Adrenal gland (tissue), 12 donors: ENCODE data around the gene SOX13. TPM values are rescaled to one million over a fixed set of nuclear protein-coding genes. Genes with fewer than 3 reads are reported as not detected.

Source experiments
- DNase-seq, 7 donors: peaks; one replicate each; pipeline ENCODE4 v3.0.0-alpha.2; 2019 to 2020
- H3K27ac ChIP-seq, 5 donors: fragments of 200-600 bp; sonication (generic) in 4 of 5; 1 replicate in 3 of 5; 2 replicates in 2 of 5; pipeline versions ENCODE4 v1.5.1 to v1.8.0; 2016 to 2020; ENCODE audit warnings: mild to moderate bottlenecking in 1 of 5
- H3K27me3 ChIP-seq: fragments of 200-600 bp; 2 replicates; pipeline ENCODE4 v1.8.0; 2021
- H3K36me3 ChIP-seq, 2 donors: fragments of 200-600 bp; replicated peaks in 1 of 2; 1 replicate in 1 of 2; 2 replicates in 1 of 2; pipeline versions ENCODE4 v1.5.1 to v1.8.0; 2018 to 2022
- H3K4me1 ChIP-seq, 2 donors: fragments of 200-600 bp; replicated peaks in 1 of 2; 1 replicate in 1 of 2; 2 replicates in 1 of 2; pipeline versions ENCODE4 v1.5.1 to v1.8.0; 2018 to 2021
- H3K4me3 ChIP-seq, 4 donors: fragments of 200-600 bp; sonication (generic) in 3 of 4; one replicate each; pipeline ENCODE4 v1.5.1; 2016 to 2018
- H3K9me3 ChIP-seq, 3 donors: fragments of 200-600 bp; sonication (generic) in 1 of 3; replicated peaks in 1 of 3; 1 replicate in 2 of 3; 2 replicates in 1 of 3; pipeline versions ENCODE4 v1.5.1 to v1.8.0; 2016 to 2021
- POLR2A ChIP-seq, 2 donors: fragments of 450-650 bp; IDR thresholded peaks; one replicate each; pipeline ENCODE4 v1.6.1; 2017; ENCODE audit warnings: antibody characterized with exemption in 2 of 2, mild to moderate bottlenecking in 2 of 2, moderate library complexity in 1 of 2
- WGBS, 4 donors: extraction: QIAGEN DNeasy Blood & Tissue Kit in 2 of 4; methylation state at CpG; one replicate each; pipeline versions ENCODE4 v1.1.5 to v1.1.7; 2013 to 2017; 5-methylcytosine and 5-hydroxymethylcytosine counted together
- intact Hi-C, 2 donors: fragments of 100-400 bp; cut with DNase I; formaldehyde crosslinking; loops; one replicate each; pipeline versions ENCODE4 v1.14.1 to v1.15.0; 2022 to 2023
- polyA plus RNA-seq, 3 donors: library from polyadenylated mRNA; stranded (reverse); fragments of 200-250 nt in 2 of 3; fragments of 350-450 nt in 1 of 3; fragmentation: Illumina TruSeq in 1 of 3; extraction: RNeasy Lipid Tissue Mini Kit (QIAGEN cat#74804) in 1 of 3; gene quantifications; one replicate each; pipeline ENCODE4 v1.2.3, GENCODE V29; 2013 to 2014
- total RNA-seq, 9 donors: library from RNA; depleted of rRNA in 4 of 9; stranded (reverse); fragments of >200 nt in 4 of 9; fragments of 120-200 nt in 1 of 9; fragmentation: NEBNext Ultra II Directional in 1 of 9; extraction: Animal tissue kit (Norgen Biotek cat#: 25700) in 1 of 9; gene quantifications; one replicate each; pipeline versions ENCODE4 v1.1.0 to v1.2.4, GENCODE V29; 2013 to 2023
- TF ChIP-seq, protein P1 (sequence below), 6 experiments: fragments of 450-650 bp in 4 of 6; fragments of 200-600 bp in 2 of 6; sonication (generic) in 1 of 6; IDR thresholded peaks; 1 replicate in 5 of 6; 2 replicates in 1 of 6; pipeline versions ENCODE4 v1.5.1 to v1.8.0; 2016 to 2021; ENCODE audit warnings: antibody characterized with exemption in 6 of 6, mild to moderate bottlenecking in 2 of 6, moderate library complexity in 1 of 6
- donor health status: healthy with polysubstance abuse.
- donor health status: Bipolar disorder and iron deficiency.
- donor health status: DM: yes; HTN: yes; CAD: no.
- donor health status: DM: no; HTN: no; CAD: no.
- donor health status: DM: no; HTN: no; CAD: no.
- donor health status: DM: yes; HTN: yes; CAD: no.

Gene SOX13
- total and polyA plus RNA-seq, 12 donors, result 4.2 to 44.5 (median 25.6) TPM

DNA sequence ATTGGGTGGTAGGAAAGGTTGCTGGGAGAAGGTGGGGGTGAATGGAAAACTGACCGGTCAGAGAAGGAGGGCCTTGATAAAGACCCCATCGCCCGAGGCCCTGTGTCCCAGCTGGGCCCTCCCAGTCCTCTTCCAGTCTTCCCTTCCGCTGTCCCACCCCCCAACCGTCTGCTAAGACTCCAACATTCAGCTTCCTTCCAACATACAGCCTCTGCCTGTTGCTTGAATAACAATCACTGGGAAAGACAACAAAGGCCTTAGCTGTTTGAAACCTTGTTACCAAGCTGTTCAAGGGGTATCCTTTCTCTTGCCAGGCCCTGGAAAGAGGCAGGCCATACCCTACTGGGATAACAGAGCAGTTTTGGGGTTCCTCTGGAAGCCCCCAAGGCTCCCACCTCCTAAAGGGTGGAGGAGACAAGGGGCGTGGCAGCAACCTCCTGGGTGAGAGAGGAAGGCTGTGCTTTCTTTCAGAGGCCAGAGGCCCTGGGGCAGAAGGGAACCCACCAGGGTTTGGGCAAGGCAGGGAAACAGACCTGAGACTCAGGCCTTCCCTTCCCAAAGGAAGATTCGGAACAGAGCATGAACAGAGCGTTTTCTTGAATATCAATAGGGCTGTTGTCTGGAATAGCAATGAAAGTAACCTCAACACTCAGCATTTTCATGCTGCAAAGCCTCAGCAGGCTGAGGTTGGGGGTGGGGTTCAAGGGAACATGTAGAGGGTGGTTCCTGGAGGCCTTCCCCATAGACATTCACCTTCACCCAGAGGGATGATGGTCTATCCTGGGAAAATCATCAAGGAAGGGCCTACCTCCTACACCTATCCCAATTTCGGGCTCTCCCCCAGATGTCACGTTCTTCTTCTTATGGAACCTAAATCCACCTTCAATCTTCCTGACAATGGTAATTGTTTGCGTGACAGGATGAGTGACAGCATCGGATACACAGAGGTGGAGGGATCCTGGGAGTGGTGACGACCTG lies 74.8 kb downstream of the SOX13 start:
- 80 to 84% (median 82%) methylated on average over 13 of the region's 13 CpGs for WGBS, 4 donors
- H3K27ac ChIP-seq, result no peak overlapping the region
- H3K4me1 ChIP-seq, result peaks cover 6 to 27% of the 10 kb centered on the region in 2 donors
- intact Hi-C loops, result no loop called here
- H3K9me3 ChIP-seq, result no peaks in the 10 kb centered on the region
- no peaks in the 10 kb centered on the region for H3K27me3 ChIP-seq
- no peaks in the 10 kb centered on the region for H3K36me3 ChIP-seq
- H3K4me3 ChIP-seq, result no peak overlapping the region
- TF ChIP-seq POLR2A (IDR thresholded peaks at IDR 0.05), result no peak
- TF ChIP-seq, protein P1, sequence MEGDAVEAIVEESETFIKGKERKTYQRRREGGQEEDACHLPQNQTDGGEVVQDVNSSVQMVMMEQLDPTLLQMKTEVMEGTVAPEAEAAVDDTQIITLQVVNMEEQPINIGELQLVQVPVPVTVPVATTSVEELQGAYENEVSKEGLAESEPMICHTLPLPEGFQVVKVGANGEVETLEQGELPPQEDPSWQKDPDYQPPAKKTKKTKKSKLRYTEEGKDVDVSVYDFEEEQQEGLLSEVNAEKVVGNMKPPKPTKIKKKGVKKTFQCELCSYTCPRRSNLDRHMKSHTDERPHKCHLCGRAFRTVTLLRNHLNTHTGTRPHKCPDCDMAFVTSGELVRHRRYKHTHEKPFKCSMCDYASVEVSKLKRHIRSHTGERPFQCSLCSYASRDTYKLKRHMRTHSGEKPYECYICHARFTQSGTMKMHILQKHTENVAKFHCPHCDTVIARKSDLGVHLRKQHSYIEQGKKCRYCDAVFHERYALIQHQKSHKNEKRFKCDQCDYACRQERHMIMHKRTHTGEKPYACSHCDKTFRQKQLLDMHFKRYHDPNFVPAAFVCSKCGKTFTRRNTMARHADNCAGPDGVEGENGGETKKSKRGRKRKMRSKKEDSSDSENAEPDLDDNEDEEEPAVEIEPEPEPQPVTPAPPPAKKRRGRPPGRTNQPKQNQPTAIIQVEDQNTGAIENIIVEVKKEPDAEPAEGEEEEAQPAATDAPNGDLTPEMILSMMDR (IDR thresholded peaks at IDR 0.05), result no peak
- no peak for DNase-seq

DNA sequence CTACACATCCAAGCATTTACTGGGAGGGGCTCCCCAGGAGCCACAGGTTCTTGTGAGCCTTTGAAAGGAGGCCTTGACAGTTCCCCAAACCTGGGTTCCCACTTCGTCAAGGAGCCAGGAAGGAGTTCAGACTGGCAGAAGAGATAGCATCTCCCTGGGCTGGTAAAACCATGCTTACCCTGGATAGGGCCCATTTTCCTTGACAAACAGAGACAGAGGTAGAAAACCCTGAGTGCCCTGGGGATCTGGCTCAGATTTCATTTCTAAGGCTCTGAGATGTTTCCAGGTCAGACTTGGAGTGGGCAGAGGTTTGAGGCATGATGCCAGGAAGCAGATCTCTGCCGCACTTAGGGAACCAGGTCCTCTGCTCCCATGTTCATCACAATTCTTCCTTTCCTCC lies 76.2 kb downstream of the SOX13 start:
- H3K27me3 ChIP-seq, result no peaks in the 10 kb centered on the region
- no peak for DNase-seq
- H3K27ac ChIP-seq, result no peak overlapping the region
- no peak overlapping the region for H3K4me3 ChIP-seq
- TF ChIP-seq POLR2A (IDR thresholded peaks at IDR 0.05), result no peak
- TF ChIP-seq, protein P1 (IDR thresholded peaks at IDR 0.05), result no peak
- peaks cover 6 to 18% of the 10 kb centered on the region in 2 donors for H3K4me1 ChIP-seq
- no peaks in the 10 kb centered on the region for H3K36me3 ChIP-seq
- 65 to 80% (median 77%) methylated on average over 2 of the region's 2 CpGs for WGBS, 4 donors
- no peaks in the 10 kb centered on the region for H3K9me3 ChIP-seq
- intact Hi-C loops, result no loop called here

DNA sequence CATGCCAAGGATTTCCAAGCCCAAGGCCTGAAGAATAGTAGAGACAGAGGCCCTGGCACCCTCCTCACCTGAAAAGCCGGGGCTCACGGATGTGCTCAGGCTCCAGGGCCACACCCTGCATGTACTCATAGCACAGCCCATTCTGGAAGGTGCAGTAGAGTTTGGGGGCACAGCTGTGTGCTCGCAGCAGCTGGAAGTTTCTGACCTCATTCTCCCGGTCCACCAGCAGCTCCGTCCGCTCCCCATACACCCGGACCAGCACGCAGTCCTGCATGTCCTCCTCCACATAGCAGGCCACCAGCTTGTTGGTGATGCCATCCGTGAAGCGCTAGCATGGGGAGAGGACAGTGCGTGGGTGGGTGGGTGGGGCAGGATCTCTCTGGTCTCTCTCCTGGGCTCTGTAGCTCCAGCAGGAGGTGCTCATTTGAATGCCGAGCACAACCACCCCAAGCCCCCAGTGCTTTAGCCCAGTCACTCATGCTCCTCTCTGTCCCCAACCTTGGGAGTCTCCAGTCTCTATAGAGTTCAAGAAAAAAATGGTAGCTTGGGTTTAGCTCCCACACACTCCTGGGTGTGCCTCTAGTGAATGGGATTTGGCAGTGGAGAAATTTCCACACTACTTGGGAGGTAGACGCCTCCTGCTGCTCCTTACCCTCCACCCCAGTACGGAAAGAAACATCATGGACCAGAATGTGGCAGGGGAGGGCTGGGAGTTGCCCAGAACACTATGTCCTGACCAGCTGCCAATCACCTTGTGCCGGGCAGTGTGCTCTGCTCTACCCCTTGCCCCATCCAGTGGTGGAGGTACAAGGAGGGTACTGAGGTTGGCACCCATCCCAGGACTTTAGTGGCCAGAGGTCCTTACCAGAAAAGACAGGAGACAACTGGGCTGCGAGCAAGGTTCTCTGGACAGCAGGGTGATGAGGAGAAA lies 77.0 kb downstream of the SOX13 start:
- 79 to 90% (median 87%) methylated on average over 14 to 16 of the region's 16 CpGs for WGBS, 4 donors
- no peaks in the 10 kb centered on the region for H3K27me3 ChIP-seq
- TF ChIP-seq, protein P1 (IDR thresholded peaks at IDR 0.05), result no peak
- no peak for TF ChIP-seq POLR2A (IDR thresholded peaks at IDR 0.05)
- intact Hi-C loops, result no loop called here
- H3K4me3 ChIP-seq, result no peak overlapping the region
- DNase-seq, result no peak
- no peaks in the 10 kb centered on the region for H3K36me3 ChIP-seq
- no peaks in the 10 kb centered on the region for H3K9me3 ChIP-seq
- peaks cover 6 to 18% of the 10 kb centered on the region in 2 donors for H3K4me1 ChIP-seq
- H3K27ac ChIP-seq, result peak overlapping the region in 1 of 5 donors; percentile 82
